Mesothelial cell of epicardium (in vitro differentiated cells): ENCODE results near the gene SAA1. TPM values are rescaled to one million over a fixed set of nuclear protein-coding genes. Genes with fewer than 3 reads are reported as not detected.

Source experiments
- DNase-seq, 2 experiments: peaks; one replicate each; pipeline ENCODE4 v3.0.0; 2021; ENCODE audit warnings: low spot score in 2 of 2; ENCODE audit not compliant: unreplicated experiment in 2 of 2
- H3K27ac Mint-ChIP-seq: 2 replicates; pipeline ENCODE4 v1.8.0; 2021; ENCODE audit warnings: mixed read lengths
- H3K27me3 Mint-ChIP-seq: 2 replicates; pipeline ENCODE4 v1.8.0; 2021; ENCODE audit warnings: low read depth, mixed read lengths
- H3K36me3 Mint-ChIP-seq: 2 replicates; pipeline ENCODE4 v1.8.0; 2021; ENCODE audit warnings: mixed read lengths
- H3K4me1 Mint-ChIP-seq: 2 replicates; pipeline ENCODE4 v1.8.0; 2021; ENCODE audit warnings: mixed read lengths
- H3K4me3 Mint-ChIP-seq: 2 replicates; pipeline ENCODE4 v1.8.0; 2021; ENCODE audit warnings: mild to moderate bottlenecking, moderate library complexity, mixed read lengths
- H3K9me3 Mint-ChIP-seq: 2 replicates; pipeline ENCODE4 v1.8.0; 2021; ENCODE audit warnings: mixed read lengths
- CTCF ChIP-seq: fragments of 200-600 bp; sonication (generic); IDR thresholded peaks from one replicate; pipeline ENCODE4 v1.5.0; 2021; ENCODE audit warnings: antibody characterized with exemption; ENCODE audit not compliant: unreplicated experiment
- total RNA-seq: library from RNA; stranded (reverse); gene quantifications from 3 replicates; pipeline ENCODE4 v1.2.1, GENCODE V29; 2021

Gene SAA1
- total RNA-seq, 1 donor from 2014 or later, result not detected

DNA sequence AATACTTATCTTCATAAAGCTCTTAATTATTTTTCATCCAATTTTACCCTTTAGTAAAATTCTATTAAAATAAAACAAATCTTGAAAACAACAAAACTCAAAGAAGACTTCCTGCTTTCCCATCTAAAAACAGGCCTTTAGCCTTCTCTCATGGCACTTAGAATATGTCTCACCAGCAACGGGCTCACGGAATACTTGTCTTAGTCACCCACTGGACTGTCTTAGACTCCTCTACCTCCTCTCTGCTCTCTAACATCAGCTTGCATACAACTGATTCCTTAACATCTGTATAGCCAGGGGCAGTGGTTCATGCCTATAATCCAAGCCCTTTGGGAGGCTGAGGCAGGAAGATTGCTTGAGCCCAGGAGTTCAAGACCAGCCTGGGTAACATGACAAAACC is 42.2 kb downstream of the SAA1 start:
- Mint-ChIP-seq H3K4me1 (peaks cover 33% of the 10 kb centered on the region), H3K27me3 (no peaks in the 10 kb centered on the region), H3K4me3 (no peak overlapping the region), H3K9me3 (no peaks in the 10 kb centered on the region), H3K27ac (no peak overlapping the region), H3K36me3 (peaks cover 21% of the 10 kb centered on the region)
- TF ChIP-seq CTCF, result no peak
- DNase-seq, result no peak

- Mint-ChIP-seq H3K4me1 (peaks cover 30% of the 10 kb centered on the region), H3K4me3 (no peak overlapping the region), H3K9me3 (no peaks in the 10 kb centered on the region), H3K27me3 (no peaks in the 10 kb centered on the region), H3K36me3 (peaks cover 21% of the 10 kb centered on the region), H3K27ac (peak overlapping the region; percentile 25)
- TF ChIP-seq CTCF, result no peak
- DNase-seq, result no peak
Observed at GRCh38 chr11:18309691-18310090, 43.6 kb downstream of the SAA1 start.

DNA sequence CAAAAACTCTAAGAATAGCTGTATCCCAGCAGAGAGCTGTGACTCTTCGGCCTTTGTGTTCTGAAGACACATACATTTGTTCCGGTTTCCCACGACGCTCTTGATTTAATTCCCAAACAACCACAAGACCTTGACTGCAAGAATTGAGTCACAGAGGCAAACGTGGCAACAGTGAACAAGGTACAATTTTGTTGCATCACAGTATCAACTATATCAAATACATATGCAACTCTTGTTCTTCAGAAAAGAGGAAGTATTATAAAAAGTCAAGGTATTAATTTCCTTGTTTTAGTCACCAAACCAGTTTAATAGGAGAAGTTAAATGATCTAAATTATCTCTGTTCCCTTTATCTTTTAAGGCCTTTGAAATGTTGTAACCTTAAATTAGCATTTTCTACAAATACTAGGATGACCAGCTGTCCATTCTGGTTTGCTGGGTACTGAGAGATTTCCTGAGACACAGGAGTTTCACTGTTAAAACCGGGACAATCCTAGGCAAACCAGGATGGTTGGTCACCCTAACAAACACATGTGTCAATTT is 44.8 kb downstream of the SAA1 start:
- no peak for TF ChIP-seq CTCF
- Mint-ChIP-seq H3K9me3 (no peaks in the 10 kb centered on the region), H3K4me3 (no peak overlapping the region), H3K27me3 (no peaks in the 10 kb centered on the region), H3K27ac (peak overlapping the region; percentile 76), H3K4me1 (peaks cover 26% of the 10 kb centered on the region), H3K36me3 (peaks cover 19% of the 10 kb centered on the region)
- DNase-seq, result no peak

DNA sequence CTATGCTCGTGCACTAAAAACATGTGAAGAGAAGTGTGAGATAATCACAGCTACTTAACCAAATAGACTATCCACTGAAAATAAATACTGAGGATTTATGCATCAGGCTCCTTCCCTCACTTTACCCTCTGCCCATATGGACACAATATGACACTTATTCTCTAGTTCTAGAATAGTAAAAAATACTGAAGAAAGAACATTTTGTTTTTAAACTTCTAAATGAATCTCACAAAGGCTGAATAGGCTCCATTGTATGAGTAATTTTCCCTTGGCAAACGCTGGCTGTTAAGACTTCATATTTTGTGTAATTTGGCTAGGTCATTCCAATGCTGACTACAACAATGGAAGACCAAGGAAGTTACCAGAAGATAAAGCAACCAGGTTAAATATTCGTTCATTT is 45.9 kb downstream of the SAA1 start:
- Mint-ChIP-seq H3K9me3 (no peaks in the 10 kb centered on the region), H3K4me1 (peaks cover 23% of the 10 kb centered on the region), H3K27ac (peak overlapping the region; percentile 95), H3K4me3 (no peak overlapping the region), H3K36me3 (peaks cover 14% of the 10 kb centered on the region), H3K27me3 (no peaks in the 10 kb centered on the region)
- DNase-seq, result no peak
- no peak for TF ChIP-seq CTCF

- Mint-ChIP-seq H3K4me1 (peaks cover 23% of the 10 kb centered on the region), H3K4me3 (no peak overlapping the region), H3K27me3 (no peaks in the 10 kb centered on the region), H3K9me3 (no peaks in the 10 kb centered on the region), H3K36me3 (peaks cover 18% of the 10 kb centered on the region), H3K27ac (peak overlapping the region; percentile 95)
- no peak for DNase-seq
- no peak for TF ChIP-seq CTCF
Observed at GRCh38 chr11:18312663-18313420, 46.8 kb downstream of the SAA1 start.
